WTC11 (cell line): Measurements from ENCODE around the gene MARK3. TPM values are rescaled to one million over a fixed set of nuclear protein-coding genes. Genes with fewer than 3 reads are reported as not detected.

Experiments used
- FOXK1 ChIP-seq: sonication (generic); formaldehyde crosslinking; IDR thresholded peaks from 2 replicates; pipeline ENCODE4 v1.8.0; 2022; ENCODE audit warnings: mild to moderate bottlenecking, moderate library complexity, missing genetic modification reagents
- TCF7 ChIP-seq: sonication (generic); formaldehyde crosslinking; IDR thresholded peaks from 2 replicates; pipeline ENCODE4 v1.8.0; 2022; ENCODE audit warnings: mild to moderate bottlenecking, low read depth, missing genetic modification reagents, moderate library complexity
- total RNA-seq: library from RNA; stranded (reverse); gene quantifications from 3 replicates; pipeline ENCODE4 v1.2.3, GENCODE V29; 2021
- TF ChIP-seq, protein P1 (sequence below): sonication (generic); formaldehyde crosslinking; IDR thresholded peaks from 2 replicates; pipeline ENCODE4 v1.8.0; 2022; ENCODE audit warnings: mild to moderate bottlenecking, missing genetic modification reagents
- TF ChIP-seq, protein P2 (sequence below): fragments of 250-450 bp; sonication (Bioruptor Pico); IDR thresholded peaks from 2 replicates; pipeline ENCODE4 v1.9.0; 2021; ENCODE audit warnings: mild to moderate bottlenecking, borderline replicate concordance

Gene MARK3
- total RNA-seq, 1 experiment from 2014 or later = 93.7 TPM

DNA sequence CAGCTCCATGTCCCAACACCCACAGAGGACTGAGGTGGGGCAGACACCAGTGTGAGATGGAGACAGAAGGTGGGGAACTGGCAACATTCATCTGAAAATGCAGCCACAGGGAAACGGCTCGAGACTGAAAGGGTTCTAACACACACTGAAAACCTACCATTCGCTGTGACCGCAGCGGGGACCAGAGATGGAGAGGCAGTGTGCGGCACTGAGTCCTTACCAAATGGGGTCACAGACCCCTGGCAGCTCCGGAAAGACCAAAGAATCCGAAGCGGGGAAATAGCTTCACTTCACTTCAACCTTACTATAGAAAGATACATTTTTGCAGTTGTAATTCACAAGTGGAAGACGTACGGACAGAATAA is 167.6 kb downstream of the MARK3 start (continued):
- TF ChIP-seq, protein P1, sequence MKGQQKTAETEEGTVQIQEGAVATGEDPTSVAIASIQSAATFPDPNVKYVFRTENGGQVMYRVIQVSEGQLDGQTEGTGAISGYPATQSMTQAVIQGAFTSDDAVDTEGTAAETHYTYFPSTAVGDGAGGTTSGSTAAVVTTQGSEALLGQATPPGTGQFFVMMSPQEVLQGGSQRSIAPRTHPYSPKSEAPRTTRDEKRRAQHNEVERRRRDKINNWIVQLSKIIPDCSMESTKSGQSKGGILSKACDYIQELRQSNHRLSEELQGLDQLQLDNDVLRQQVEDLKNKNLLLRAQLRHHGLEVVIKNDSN (CRISPR knock-in tag) = no peak
- TF ChIP-seq, protein P2, sequence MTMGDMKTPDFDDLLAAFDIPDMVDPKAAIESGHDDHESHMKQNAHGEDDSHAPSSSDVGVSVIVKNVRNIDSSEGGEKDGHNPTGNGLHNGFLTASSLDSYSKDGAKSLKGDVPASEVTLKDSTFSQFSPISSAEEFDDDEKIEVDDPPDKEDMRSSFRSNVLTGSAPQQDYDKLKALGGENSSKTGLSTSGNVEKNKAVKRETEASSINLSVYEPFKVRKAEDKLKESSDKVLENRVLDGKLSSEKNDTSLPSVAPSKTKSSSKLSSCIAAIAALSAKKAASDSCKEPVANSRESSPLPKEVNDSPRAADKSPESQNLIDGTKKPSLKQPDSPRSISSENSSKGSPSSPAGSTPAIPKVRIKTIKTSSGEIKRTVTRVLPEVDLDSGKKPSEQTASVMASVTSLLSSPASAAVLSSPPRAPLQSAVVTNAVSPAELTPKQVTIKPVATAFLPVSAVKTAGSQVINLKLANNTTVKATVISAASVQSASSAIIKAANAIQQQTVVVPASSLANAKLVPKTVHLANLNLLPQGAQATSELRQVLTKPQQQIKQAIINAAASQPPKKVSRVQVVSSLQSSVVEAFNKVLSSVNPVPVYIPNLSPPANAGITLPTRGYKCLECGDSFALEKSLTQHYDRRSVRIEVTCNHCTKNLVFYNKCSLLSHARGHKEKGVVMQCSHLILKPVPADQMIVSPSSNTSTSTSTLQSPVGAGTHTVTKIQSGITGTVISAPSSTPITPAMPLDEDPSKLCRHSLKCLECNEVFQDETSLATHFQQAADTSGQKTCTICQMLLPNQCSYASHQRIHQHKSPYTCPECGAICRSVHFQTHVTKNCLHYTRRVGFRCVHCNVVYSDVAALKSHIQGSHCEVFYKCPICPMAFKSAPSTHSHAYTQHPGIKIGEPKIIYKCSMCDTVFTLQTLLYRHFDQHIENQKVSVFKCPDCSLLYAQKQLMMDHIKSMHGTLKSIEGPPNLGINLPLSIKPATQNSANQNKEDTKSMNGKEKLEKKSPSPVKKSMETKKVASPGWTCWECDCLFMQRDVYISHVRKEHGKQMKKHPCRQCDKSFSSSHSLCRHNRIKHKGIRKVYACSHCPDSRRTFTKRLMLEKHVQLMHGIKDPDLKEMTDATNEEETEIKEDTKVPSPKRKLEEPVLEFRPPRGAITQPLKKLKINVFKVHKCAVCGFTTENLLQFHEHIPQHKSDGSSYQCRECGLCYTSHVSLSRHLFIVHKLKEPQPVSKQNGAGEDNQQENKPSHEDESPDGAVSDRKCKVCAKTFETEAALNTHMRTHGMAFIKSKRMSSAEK (CRISPR knock-in tag) = no peak
- no peak for TF ChIP-seq TCF7 (CRISPR knock-in tag)
- no peak for TF ChIP-seq FOXK1 (CRISPR knock-in tag)
- TF ChIP-seq, all 79 proteins: peak for 0

Other genes with a start within 250 kb of the MARK3 start
- gene EIF5, start 51.2 kb upstream of the MARK3 start, total RNA-seq = 224 to 282 TPM (median 236 TPM) in 3 replicates
- gene CKB, start 137.4 kb downstream of the MARK3 start, total RNA-seq = 529 to 555 TPM (median 531 TPM) in 3 replicates
- gene TRMT61A, start 143.8 kb downstream of the MARK3 start, total RNA-seq = 11.8 to 15.5 TPM (median 12.3 TPM) in 3 replicates
- 23.9 to 29.2 TPM (median 24.8 TPM) in 3 replicates for gene BAG5, start 177.2 kb downstream of the MARK3 start, total RNA-seq
- 34.7 to 36.7 TPM (median 36.4 TPM) in 3 replicates for gene COA8, start 177.5 kb downstream of the MARK3 start, total RNA-seq
- 134 to 171 TPM (median 147 TPM) in 3 replicates for gene KLC1, start 243.8 kb downstream of the MARK3 start, total RNA-seq